ENCODE results near the gene LDLRAD4. TPM values are rescaled to one million over a fixed set of nuclear protein-coding genes. Genes with fewer than 3 reads are reported as not detected.

Gene LDLRAD4
- total and polyA plus RNA-seq, 2 donors (not counting 1 experiment from before 2014, with no cell fraction given): 13.9 to 35.7 TPM

GRCh38 chr18:13401826-13402225 is 183.3 kb downstream of the LDLRAD4 start:
- Histone ChIP-seq H2AFZ (ENCODE audit: insufficient read depth, low read depth, low read length, poor library complexity, severe bottlenecking) (no peak overlapping the region), H3K9me3 (ENCODE audit: control extremely low read depth in 1 of 3, control insufficient read depth in 2 of 3, insufficient read depth in 1 of 3, low read length in 2 of 3) (no peaks in the 10 kb centered on the region), H3K36me3 (replicated peaks in 1 of 2; ENCODE audit: control extremely low read depth in 1 of 2, control insufficient read depth in 1 of 2, extremely low read depth in 1 of 2, insufficient read depth in 2 of 2, low read length in 1 of 2) (no peaks in the 10 kb centered on the region), H3K9ac (ENCODE audit: low read length) (no peak overlapping the region), H3K79me2 (ENCODE audit: control insufficient read depth, insufficient read depth, low read length) (no peaks in the 10 kb centered on the region), H3K4me3 (ENCODE audit: control extremely low read depth in 1 of 5, extremely low read depth in 1 of 5, insufficient read depth in 1 of 5, low read depth in 2 of 5, low read length in 4 of 5) (no peak overlapping the region), H4K20me1 (ENCODE audit: control insufficient read depth, insufficient read depth, low read length, poor library complexity, severe bottlenecking) (no peaks in the 10 kb centered on the region), H3K27ac (ENCODE audit: low read length in 2 of 2) (no peak overlapping the region), H3K4me2 (replicated peaks; ENCODE audit: low read depth, low read length, poor library complexity, severe bottlenecking) (no peak overlapping the region), H3K4me1 (ENCODE audit: control insufficient read depth in 2 of 2, insufficient read depth in 2 of 2, low read length in 2 of 2) (no peaks in the 10 kb centered on the region), H3K27me3 (replicated peaks in 1 of 4; ENCODE audit: control extremely low read depth in 1 of 4, control insufficient read depth in 3 of 4, insufficient read depth in 4 of 4, low read length in 3 of 4) (no peaks in the 10 kb centered on the region)
- ChIA-PET POLR2A (no interaction called here), CTCF (no interaction called here)
- no peak for ATAC-seq (ENCODE audit: low read depth)
- intact Hi-C loops (cut with micrococcal nuclease): no loop called here
- 94% methylated on average over 10 of the region's 10 CpGs for WGBS (ENCODE audit: insufficient coverage)
- H3K27me3 Mint-ChIP-seq: peaks cover 3% of the 10 kb centered on the region
- DNase-seq: no peak
- no peak overlapping the region for H3K4me3 Mint-ChIP-seq
- TF ChIP-seq CTCF (IDR thresholded peaks at IDR 0.05) (no peak), EZH2 (IDR thresholded peaks at IDR 0.05; ENCODE audit: borderline replicate concordance, insufficient read depth, low read depth, low read length, poor library complexity, severe bottlenecking) (no peak)
- H3K4me1 Mint-ChIP-seq: no peaks in the 10 kb centered on the region
- H3K27ac Mint-ChIP-seq: no peak overlapping the region
- H3K9me3 Mint-ChIP-seq (ENCODE audit: insufficient read depth): no peaks in the 10 kb centered on the region

- no peak overlapping the region for H3K27ac Mint-ChIP-seq
- ATAC-seq (ENCODE audit: low read depth): no peak
- no peaks in the 10 kb centered on the region for H3K36me3 ChIP-seq (replicated peaks in 1 of 2; ENCODE audit: control extremely low read depth in 1 of 2, control insufficient read depth in 1 of 2, extremely low read depth in 1 of 2, insufficient read depth in 2 of 2, low read length in 1 of 2)
- H3K4me3 ChIP-seq (ENCODE audit: control extremely low read depth in 1 of 5, extremely low read depth in 1 of 5, insufficient read depth in 1 of 5, low read depth in 2 of 5, low read length in 4 of 5): no peak overlapping the region
- H3K27me3 Mint-ChIP-seq: no peaks in the 10 kb centered on the region
- no peaks in the 10 kb centered on the region for H3K9me3 ChIP-seq (ENCODE audit: control extremely low read depth in 1 of 3, control insufficient read depth in 2 of 3, insufficient read depth in 1 of 3, low read length in 2 of 3)
- ChIA-PET POLR2A (no interaction called here), CTCF (no interaction called here)
- H3K4me1 ChIP-seq (ENCODE audit: control insufficient read depth in 2 of 2, insufficient read depth in 2 of 2, low read length in 2 of 2): no peaks in the 10 kb centered on the region
- H3K4me3 Mint-ChIP-seq: no peak overlapping the region
- intact Hi-C loops (cut with micrococcal nuclease): no loop called here
- no peaks in the 10 kb centered on the region for H3K79me2 ChIP-seq (ENCODE audit: control insufficient read depth, insufficient read depth, low read length)
- no peaks in the 10 kb centered on the region for H3K4me1 Mint-ChIP-seq
- no peaks in the 10 kb centered on the region for H3K27me3 ChIP-seq (replicated peaks in 1 of 4; ENCODE audit: control extremely low read depth in 1 of 4, control insufficient read depth in 3 of 4, insufficient read depth in 4 of 4, low read length in 3 of 4)
- H3K27ac ChIP-seq (ENCODE audit: low read length in 2 of 2): no peak overlapping the region
- H3K9me3 Mint-ChIP-seq (ENCODE audit: insufficient read depth): no peaks in the 10 kb centered on the region
- no peak for DNase-seq
- H3K4me2 ChIP-seq (replicated peaks; ENCODE audit: low read depth, low read length, poor library complexity, severe bottlenecking): no peak overlapping the region
- H2AFZ ChIP-seq (ENCODE audit: insufficient read depth, low read depth, low read length, poor library complexity, severe bottlenecking): no peak overlapping the region
- WGBS (ENCODE audit: insufficient coverage): 96% methylated on average over 26 of the region's 31 CpGs
- H4K20me1 ChIP-seq (ENCODE audit: control insufficient read depth, insufficient read depth, low read length, poor library complexity, severe bottlenecking): no peaks in the 10 kb centered on the region
- TF ChIP-seq EZH2 (IDR thresholded peaks at IDR 0.05; ENCODE audit: borderline replicate concordance, insufficient read depth, low read depth, low read length, poor library complexity, severe bottlenecking): no peak
- no peak overlapping the region for H3K9ac ChIP-seq (ENCODE audit: low read length)
Measured at GRCh38 chr18:13403786-13404549, 185.4 kb downstream of the LDLRAD4 start.
